ENCODE results near the gene FAM25A.
"Not testable (repeated sequence)": the region's sequence is repeated elsewhere in the genome, so short reads cannot be mapped to it uniquely, and the experiment has no call there.

Gene FAM25A

DNA sequence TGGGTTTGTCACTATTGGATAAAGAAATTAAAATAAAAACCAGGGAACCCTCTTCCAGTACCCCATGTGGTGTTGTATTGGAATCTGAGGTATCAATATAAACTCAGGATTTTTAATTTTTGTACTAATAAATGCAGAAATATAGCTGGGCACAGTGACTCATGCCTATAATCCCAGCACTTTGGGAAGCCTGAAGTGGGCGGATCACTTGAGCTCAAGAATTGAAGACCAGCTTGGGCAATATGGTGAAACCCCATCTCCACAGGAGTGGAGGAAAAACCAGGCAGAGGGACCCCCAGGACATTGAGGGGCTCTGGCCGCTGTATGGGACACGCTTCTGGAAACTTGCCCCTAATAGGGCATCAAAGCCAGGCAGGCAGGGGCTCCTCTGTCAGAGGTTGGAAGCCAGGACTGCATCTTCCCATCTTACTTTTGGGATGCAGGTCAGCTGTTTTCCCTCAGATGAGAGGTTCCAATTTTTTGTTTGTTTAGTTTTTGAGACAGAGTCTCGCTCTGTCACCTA lies 40.7 kb upstream of the FAM25A start:
- no peak overlapping the region for H3K4me3 ChIP-seq (ENCODE audit: low read length)
- TF ChIP-seq, protein P1, sequence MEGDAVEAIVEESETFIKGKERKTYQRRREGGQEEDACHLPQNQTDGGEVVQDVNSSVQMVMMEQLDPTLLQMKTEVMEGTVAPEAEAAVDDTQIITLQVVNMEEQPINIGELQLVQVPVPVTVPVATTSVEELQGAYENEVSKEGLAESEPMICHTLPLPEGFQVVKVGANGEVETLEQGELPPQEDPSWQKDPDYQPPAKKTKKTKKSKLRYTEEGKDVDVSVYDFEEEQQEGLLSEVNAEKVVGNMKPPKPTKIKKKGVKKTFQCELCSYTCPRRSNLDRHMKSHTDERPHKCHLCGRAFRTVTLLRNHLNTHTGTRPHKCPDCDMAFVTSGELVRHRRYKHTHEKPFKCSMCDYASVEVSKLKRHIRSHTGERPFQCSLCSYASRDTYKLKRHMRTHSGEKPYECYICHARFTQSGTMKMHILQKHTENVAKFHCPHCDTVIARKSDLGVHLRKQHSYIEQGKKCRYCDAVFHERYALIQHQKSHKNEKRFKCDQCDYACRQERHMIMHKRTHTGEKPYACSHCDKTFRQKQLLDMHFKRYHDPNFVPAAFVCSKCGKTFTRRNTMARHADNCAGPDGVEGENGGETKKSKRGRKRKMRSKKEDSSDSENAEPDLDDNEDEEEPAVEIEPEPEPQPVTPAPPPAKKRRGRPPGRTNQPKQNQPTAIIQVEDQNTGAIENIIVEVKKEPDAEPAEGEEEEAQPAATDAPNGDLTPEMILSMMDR (conservative IDR thresholded peaks at IDR 0.05; ENCODE audit: low read length) = no peak
- no peak for DNase-seq (ENCODE audit: low read depth)

DNA sequence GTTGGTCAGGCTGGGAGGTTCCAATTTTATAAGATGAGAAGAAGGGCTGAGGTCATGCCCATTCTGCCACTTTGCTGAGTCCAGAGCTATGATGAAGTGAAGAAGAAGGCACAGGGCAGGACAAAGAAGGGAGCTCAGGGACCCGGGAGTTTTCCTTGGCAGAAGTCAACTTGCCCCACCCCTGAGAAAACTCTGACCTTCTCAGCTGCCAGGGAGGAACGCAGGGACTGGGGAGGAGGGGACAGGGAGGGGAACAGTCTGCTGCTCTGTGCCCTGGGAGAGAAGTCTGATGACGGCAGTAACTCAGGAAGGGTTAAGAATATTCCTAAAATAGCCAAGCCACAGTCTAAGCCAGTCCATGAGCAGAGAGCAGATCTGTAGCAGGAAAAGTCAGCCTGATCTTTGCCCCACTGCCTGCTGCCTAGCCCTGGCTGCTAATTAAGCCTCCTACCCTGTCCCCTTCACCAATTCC lies 40.1 kb upstream of the FAM25A start:
- peak; percentile 39 for DNase-seq (ENCODE audit: low read depth)
- TF ChIP-seq, protein P1 (conservative IDR thresholded peaks at IDR 0.05; ENCODE audit: low read length) = no peak
- no peak overlapping the region for H3K4me3 ChIP-seq (ENCODE audit: low read length)

DNA sequence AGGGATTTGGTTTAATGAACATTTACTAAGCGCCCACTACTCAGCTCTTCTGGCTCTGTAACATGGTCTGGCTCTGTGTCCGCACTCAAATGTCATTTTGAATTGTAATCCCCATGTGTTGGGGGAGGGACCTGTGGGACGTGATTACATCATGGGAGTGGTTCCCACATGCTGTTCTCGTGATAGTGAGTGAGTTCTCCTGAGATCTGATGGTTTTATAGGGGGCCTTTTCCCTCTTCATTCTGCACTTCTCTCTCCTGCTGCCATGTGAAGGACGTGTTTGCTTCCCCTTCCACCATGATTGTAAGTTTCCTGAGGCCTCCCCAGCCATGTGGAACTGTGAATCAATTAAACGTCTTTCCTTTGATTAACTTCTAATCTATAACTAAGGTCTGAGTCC lies 39.1 kb upstream of the FAM25A start:
- not testable (repeated sequence) for H3K4me3 ChIP-seq (ENCODE audit: low read length); DNase-seq (ENCODE audit: low read depth)

DNA sequence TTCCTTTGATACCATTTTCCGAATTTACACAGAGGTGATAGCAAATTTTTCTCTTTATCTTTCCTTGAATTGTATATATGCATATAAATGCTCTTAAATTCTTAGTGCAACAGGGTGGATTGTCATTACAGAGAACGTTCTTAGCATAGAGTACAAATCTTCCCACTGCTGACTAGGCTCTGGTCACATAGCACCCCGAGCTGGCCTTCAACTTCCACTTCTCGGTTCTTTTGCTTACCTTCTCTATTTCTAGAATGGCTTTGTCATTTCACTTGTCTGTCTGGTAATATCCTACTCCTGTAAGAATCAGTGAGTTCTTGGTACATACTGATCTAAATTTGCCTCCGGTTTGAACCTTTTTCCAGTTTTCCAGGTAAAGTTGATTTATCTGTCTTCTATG lies 38.4 kb upstream of the FAM25A start:
- H3K4me3 ChIP-seq (ENCODE audit: low read length) = no peak overlapping the region
- DNase-seq (ENCODE audit: low read depth) = no peak
- TF ChIP-seq, protein P1 (conservative IDR thresholded peaks at IDR 0.05; ENCODE audit: low read length) = no peak

DNA sequence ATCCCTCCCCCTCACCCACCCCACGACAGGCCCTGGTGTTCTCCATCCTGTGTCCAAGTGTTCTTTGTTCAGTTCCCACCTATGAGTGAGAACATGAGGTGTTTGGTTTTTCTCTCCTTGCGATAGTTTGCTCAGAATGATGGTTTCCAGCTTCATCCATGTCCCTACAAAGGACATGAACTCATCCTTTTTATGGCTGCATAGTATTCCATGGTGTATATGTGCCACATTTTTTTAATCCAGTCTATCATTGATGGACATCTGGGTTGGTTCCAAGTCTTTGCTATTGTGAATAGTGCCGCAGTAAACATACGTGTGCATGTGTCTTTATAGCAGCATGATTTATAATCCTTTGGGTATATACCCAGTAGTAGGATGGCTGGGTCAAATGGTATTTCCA lies 35.6 kb upstream of the FAM25A start:
- not testable (repeated sequence) for DNase-seq (ENCODE audit: low read depth); H3K4me3 ChIP-seq (ENCODE audit: low read length)

DNA sequence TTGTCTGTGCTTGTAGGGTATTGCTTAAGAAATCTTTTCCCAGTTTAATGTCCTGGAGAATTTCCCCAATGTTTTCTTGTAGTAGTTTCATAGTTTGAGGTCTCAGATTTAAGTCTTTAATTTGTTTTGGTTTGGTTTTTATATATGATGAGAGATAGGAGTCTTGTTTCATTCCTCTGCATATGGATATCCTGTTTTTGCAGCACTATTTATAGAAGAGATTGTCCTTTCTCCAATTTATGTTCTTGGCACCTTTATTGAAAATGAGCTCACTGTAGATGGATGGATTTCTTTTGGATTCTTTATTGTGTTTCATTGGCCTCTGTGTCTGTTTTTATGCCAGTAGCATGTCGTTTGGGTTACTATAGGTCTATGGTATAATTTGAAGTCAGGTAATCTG lies 31.6 kb upstream of the FAM25A start:
- no peak overlapping the region for H3K4me3 ChIP-seq (ENCODE audit: low read length)
- TF ChIP-seq, protein P1 (conservative IDR thresholded peaks at IDR 0.05; ENCODE audit: low read length) = no peak
- no peak for DNase-seq (ENCODE audit: low read depth)

DNA sequence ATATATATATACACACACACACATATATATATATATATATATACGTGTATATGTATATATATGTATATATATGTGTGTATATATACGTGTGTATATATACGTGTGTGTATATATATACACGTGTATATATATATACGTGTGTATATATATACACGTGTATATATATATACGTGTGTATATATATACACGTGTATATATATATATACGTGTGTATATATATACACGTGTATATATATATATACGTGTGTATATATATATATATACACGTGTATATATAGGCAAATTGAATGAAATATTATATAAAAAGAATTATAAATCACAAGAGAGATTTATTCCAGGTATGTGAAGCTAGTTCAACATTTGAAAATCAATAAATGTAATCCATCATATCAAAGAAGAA lies 28.7 kb upstream of the FAM25A start:
- H3K4me3 ChIP-seq (ENCODE audit: low read length); DNase-seq (ENCODE audit: low read depth): not testable (repeated sequence)

DNA sequence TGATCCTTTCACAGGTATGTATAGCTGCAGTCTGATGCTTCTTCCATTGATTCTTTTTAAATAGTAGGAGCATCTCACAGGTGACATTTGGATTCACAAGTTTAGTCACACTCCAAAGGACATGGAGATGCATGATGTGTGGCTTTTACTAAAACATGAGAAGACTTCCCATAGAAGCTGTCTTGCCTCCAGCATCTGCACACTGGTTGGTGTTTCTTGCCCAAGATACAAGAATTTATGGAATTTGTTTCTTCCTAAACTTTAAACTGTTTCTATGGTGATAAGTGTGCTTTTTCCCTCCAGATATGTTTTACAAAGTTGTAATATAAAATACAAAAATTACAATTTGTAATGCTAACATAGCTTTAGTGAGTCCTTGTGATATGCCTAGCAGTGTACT lies 27.6 kb upstream of the FAM25A start:
- peak; percentile 65 for DNase-seq (ENCODE audit: low read depth)
- TF ChIP-seq, protein P1 (conservative IDR thresholded peaks at IDR 0.05; ENCODE audit: low read length) = no peak
- no peak overlapping the region for H3K4me3 ChIP-seq (ENCODE audit: low read length)

DNA sequence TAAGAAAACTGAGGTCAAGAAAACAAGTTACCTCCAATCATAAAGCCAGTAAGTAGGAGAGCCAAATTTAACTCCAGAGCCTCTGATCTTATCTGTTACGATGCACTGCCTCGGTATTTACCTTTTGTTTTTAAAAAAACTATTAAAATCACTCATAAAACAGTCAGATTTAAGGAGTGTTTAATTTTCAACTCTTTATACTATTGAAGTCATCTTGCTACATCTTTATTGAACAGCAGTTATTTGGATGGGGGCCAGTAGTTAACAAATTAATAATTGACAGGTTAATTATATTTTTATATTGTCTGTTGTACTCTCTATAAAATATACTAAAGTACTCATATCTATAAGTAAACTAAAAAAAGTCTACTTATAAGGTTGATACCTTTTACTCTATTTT lies 27.2 kb upstream of the FAM25A start:
- no peak overlapping the region for H3K4me3 ChIP-seq (ENCODE audit: low read length)
- no peak for DNase-seq (ENCODE audit: low read depth)
- TF ChIP-seq, protein P1 (conservative IDR thresholded peaks at IDR 0.05; ENCODE audit: low read length) = no peak

DNA sequence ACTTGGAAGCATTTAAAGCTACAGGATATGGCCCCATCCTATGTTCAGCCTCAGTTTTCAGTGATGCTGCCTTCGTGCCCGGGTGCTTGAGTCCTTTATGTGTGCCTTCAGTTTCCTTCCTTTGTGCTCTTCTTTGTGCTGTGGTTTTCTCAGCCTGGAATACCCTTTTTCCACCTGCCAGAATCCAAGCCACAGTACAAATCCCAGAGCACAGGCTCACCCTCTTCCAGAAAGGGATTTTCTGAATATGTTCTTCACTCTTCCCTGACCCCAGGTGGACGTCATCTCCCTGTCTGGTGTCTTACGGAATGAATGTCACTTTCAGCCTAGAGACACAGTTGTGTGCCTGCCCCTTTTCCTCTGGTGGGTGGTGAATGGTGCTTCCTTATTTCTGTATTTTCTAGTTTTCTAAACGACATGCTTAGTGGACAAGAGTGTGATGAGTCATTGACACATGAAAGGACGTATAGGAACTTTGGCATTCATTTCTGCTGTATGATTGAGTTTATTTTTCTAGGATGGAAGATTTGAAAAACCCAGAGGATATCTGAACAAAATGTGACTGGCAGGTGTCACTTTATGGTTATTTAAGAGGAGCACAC lies 20.2 kb upstream of the FAM25A start:
- not testable (repeated sequence) for DNase-seq (ENCODE audit: low read depth)

More for the DNA sequence above, 20.2 kb upstream of the FAM25A start:
- not testable (repeated sequence) for H3K4me3 ChIP-seq (ENCODE audit: low read length)

All from AG10803 (cell line).